IPS-20b (cell line): ENCODE data around the gene FAM149A.

ENCODE experiments used
- H3K27ac ChIP-seq: one replicate; pipeline ENCODE4 v1.5.1; 2013; ENCODE audit warnings: low read length
- H3K27me3 ChIP-seq: 2 replicates; pipeline ENCODE4 v1.6.1; 2013; ENCODE audit warnings: mild to moderate bottlenecking, low read length, inconsistent platforms; ENCODE audit not compliant: insufficient read depth
- H3K36me3 ChIP-seq: 2 replicates; pipeline ENCODE4 v1.6.1; 2013; ENCODE audit warnings: low read depth, mild to moderate bottlenecking, inconsistent platforms, low read length, moderate library complexity; ENCODE audit not compliant: insufficient read depth
- H3K4me1 ChIP-seq: 2 replicates; pipeline ENCODE4 v1.6.1; 2013; ENCODE audit warnings: mild to moderate bottlenecking, control low read depth, inconsistent platforms, low read length, moderate library complexity; ENCODE audit not compliant: insufficient read depth
- H3K4me3 ChIP-seq: 2 replicates; pipeline ENCODE4 v1.5.1; 2013; ENCODE audit warnings: mild to moderate bottlenecking, low read length, inconsistent platforms
- H3K9ac ChIP-seq: 2 replicates; pipeline ENCODE4 v1.6.1; 2013; ENCODE audit warnings: low read depth, mild to moderate bottlenecking, inconsistent platforms, low read length, moderate library complexity
- H3K9me3 ChIP-seq: 2 replicates; pipeline ENCODE4 v1.6.1; 2013; ENCODE audit warnings: mild to moderate bottlenecking, low read depth, low read length, inconsistent platforms; ENCODE audit not compliant: insufficient read depth

Gene FAM149A

GRCh38 chr4:186216465-186217024 is 112.0 kb downstream of the FAM149A start:
- no peaks in the 10 kb centered on the region for H3K27me3 ChIP-seq
- H3K4me3 ChIP-seq = no peak overlapping the region
- no peaks in the 10 kb centered on the region for H3K36me3 ChIP-seq
- H3K9ac ChIP-seq = no peak overlapping the region
- no peak overlapping the region for H3K27ac ChIP-seq
- no peaks in the 10 kb centered on the region for H3K4me1 ChIP-seq
- H3K9me3 ChIP-seq = no peaks in the 10 kb centered on the region

- no peaks in the 10 kb centered on the region for H3K4me1 ChIP-seq
Observed at GRCh38 chr4:186217733-186218293, 113.3 kb downstream of the FAM149A start.

GRCh38 chr4:186221624-186222023 is 117.1 kb downstream of the FAM149A start:
- Histone ChIP-seq H3K4me1 (no peaks in the 10 kb centered on the region; the same call in 1 of the 2 replicates), H3K27me3 (no peaks in the 10 kb centered on the region), H3K36me3 (no peaks in the 10 kb centered on the region), H3K4me3 (no peak overlapping the region), H3K9ac (no peak overlapping the region), H3K9me3 (peaks cover 21% of the 10 kb centered on the region), H3K27ac (no peak overlapping the region)

More at GRCh38 chr4:186217733-186218293, 113.3 kb downstream of the FAM149A start:
- H3K4me3 ChIP-seq = no peak overlapping the region
- no peaks in the 10 kb centered on the region for H3K36me3 ChIP-seq
- no peak overlapping the region for H3K27ac ChIP-seq
- no peak overlapping the region for H3K9ac ChIP-seq
- H3K27me3 ChIP-seq = no peaks in the 10 kb centered on the region
- no peaks in the 10 kb centered on the region for H3K9me3 ChIP-seq
